ENCODE results near the gene NACC2.

Gene NACC2

GRCh38 chr9:136085815-136086212 is 9.3 kb downstream of the NACC2 start:
- DNase-seq = no peak
- in situ Hi-C loops (cut with MboI; ENCODE audit: low pct_unique_long_range_greater_than_20kb, low sequenced_read_pairs) = no loop called here

GRCh38 chr9:136084063-136084944 is 10.8 kb downstream of the NACC2 start:
- no peak for DNase-seq
- in situ Hi-C loops (cut with MboI; ENCODE audit: low pct_unique_long_range_greater_than_20kb, low sequenced_read_pairs) = no loop called here

- in situ Hi-C loops (cut with MboI; ENCODE audit: low pct_unique_long_range_greater_than_20kb, low sequenced_read_pairs) = no loop called here
- no peak for DNase-seq
Measured at GRCh38 chr9:136083558-136084062, 11.5 kb downstream of the NACC2 start.

GRCh38 chr9:136082496-136083361 is 12.4 kb downstream of the NACC2 start:
- DNase-seq = no peak
- in situ Hi-C loops (cut with MboI; ENCODE audit: low pct_unique_long_range_greater_than_20kb, low sequenced_read_pairs) = no loop called here

- in situ Hi-C loops (cut with MboI; ENCODE audit: low pct_unique_long_range_greater_than_20kb, low sequenced_read_pairs) = no loop called here
- DNase-seq = no peak
Measured at GRCh38 chr9:136081826-136082495, 13.1 kb downstream of the NACC2 start.

GRCh38 chr9:136081113-136081825 is 13.8 kb downstream of the NACC2 start:
- DNase-seq = no peak

GRCh38 chr9:136080716-136081112 is 14.4 kb downstream of the NACC2 start:
- in situ Hi-C loops (cut with MboI; ENCODE audit: low pct_unique_long_range_greater_than_20kb, low sequenced_read_pairs) = no loop called here

More at GRCh38 chr9:136081113-136081825, 13.8 kb downstream of the NACC2 start:
- in situ Hi-C loops (cut with MboI; ENCODE audit: low pct_unique_long_range_greater_than_20kb, low sequenced_read_pairs) = no loop called here

GRCh38 chr9:136079916-136080246 is 15.2 kb downstream of the NACC2 start:
- no peak for DNase-seq
- in situ Hi-C loops (cut with MboI; ENCODE audit: low pct_unique_long_range_greater_than_20kb, low sequenced_read_pairs) = no loop called here

More at GRCh38 chr9:136080716-136081112, 14.4 kb downstream of the NACC2 start:
- no peak for DNase-seq

GRCh38 chr9:136079211-136079915 is 15.7 kb downstream of the NACC2 start:
- in situ Hi-C loops (cut with MboI; ENCODE audit: low pct_unique_long_range_greater_than_20kb, low sequenced_read_pairs) = no loop called here
- no peak for DNase-seq

- in situ Hi-C loops (cut with MboI; ENCODE audit: low pct_unique_long_range_greater_than_20kb, low sequenced_read_pairs) = no loop called here
Measured at GRCh38 chr9:136078498-136079011, 16.5 kb downstream of the NACC2 start.

GRCh38 chr9:136078024-136078423 is 17.1 kb downstream of the NACC2 start:
- in situ Hi-C loops (cut with MboI; ENCODE audit: low pct_unique_long_range_greater_than_20kb, low sequenced_read_pairs) = no loop called here
- no peak for DNase-seq

More at GRCh38 chr9:136078498-136079011, 16.5 kb downstream of the NACC2 start:
- no peak for DNase-seq

- in situ Hi-C loops (cut with MboI; ENCODE audit: low pct_unique_long_range_greater_than_20kb, low sequenced_read_pairs) = no loop called here
- DNase-seq = no peak
Measured at GRCh38 chr9:136077491-136077890, 17.6 kb downstream of the NACC2 start.

GRCh38 chr9:136075881-136076678 is 19.0 kb downstream of the NACC2 start:
- in situ Hi-C loops (cut with MboI; ENCODE audit: low pct_unique_long_range_greater_than_20kb, low sequenced_read_pairs) = no loop called here
- DNase-seq = peak; percentile 62

- no peak for DNase-seq
- in situ Hi-C loops (cut with MboI; ENCODE audit: low pct_unique_long_range_greater_than_20kb, low sequenced_read_pairs) = no loop called here
Measured at GRCh38 chr9:136075134-136075841, 19.8 kb downstream of the NACC2 start.

GRCh38 chr9:136074706-136075105 is 20.4 kb downstream of the NACC2 start:
- in situ Hi-C loops (cut with MboI; ENCODE audit: low pct_unique_long_range_greater_than_20kb, low sequenced_read_pairs) = no loop called here
- no peak for DNase-seq

- in situ Hi-C loops (cut with MboI; ENCODE audit: low pct_unique_long_range_greater_than_20kb, low sequenced_read_pairs) = no loop called here
- DNase-seq = no peak
Measured at GRCh38 chr9:136062657-136063439, 32.2 kb downstream of the NACC2 start.

Measured in KBM-7 (cell line).